HG02884 (cell line): ENCODE results near the gene THRB.
"Not testable (repeated sequence)": the region's sequence is repeated elsewhere in the genome, so short reads cannot be mapped to it uniquely, and the experiment has no call there.

Experiments used
- ATAC-seq: cut with Tn5 transposase; IDR thresholded peaks from one replicate; pipeline ENCODE4 v1.9.1; 2021; ENCODE audit warnings: mild to moderate bottlenecking, moderate library complexity; ENCODE audit not compliant: unreplicated experiment

THRB gene

DNA sequence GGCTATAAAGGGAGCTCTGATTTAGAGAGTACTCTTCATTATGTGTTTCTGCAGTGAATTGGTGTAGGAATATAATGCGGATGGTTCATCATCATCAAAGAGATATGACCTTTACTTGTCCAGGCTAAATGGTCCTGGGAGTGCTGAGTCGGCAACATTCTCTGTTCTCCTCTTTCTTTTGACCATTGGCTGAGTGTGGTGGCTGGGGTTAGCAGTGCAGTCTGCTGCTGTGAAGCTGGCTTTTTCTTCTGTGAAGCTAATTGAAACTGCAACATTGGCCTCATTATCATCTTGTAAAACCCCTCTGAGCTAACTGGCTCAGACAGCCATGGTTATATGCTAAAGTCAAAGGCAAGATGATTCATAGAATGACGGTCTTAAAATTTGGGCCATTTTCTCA, 83.8 kb downstream of the THRB start:
- ATAC-seq: no peak

- ATAC-seq: no peak
Measured at GRCh38 chr3:24407980-24408680, 86.5 kb downstream of the THRB start.

GRCh38 chr3:24406900-24407299, 87.8 kb downstream of the THRB start:
- no peak for ATAC-seq

- ATAC-seq: no peak
Measured at GRCh38 chr3:24405057-24405456, 89.6 kb downstream of the THRB start.

- no peak for ATAC-seq
Measured at GRCh38 chr3:24401811-24402185, 92.9 kb downstream of the THRB start.

DNA sequence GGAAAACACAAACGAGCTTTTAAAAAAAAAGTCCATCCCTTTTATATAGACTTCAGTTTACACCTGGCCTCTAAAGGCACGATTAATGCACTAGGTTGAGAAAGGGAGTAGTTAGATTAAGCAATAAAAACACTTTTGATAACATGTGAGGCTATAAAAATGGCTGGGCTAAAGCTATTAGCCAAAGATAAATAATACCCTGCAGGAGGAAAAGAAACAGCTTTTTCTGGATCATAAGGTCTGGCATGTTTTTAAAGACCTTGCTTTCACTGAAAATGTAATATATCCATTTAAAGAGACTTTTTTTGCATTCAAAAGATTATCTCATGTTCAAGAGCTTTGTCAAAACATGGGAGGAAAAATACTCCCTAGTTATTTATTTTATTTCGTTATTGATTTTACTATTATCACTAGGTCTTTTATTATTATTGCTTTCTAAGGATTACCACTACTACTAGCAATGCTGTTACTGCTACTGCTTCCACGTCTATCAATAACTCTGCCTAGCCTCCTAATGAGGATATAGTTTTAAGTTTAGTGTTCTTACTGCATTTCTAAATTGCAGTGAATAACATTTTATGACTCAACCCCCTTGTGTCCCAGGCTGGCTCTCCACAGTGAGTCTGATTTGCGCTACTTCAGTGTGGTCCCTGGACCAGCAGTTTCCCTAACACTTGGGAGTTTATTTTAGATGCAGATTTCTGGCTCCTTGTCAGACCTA, 93.4 kb downstream of the THRB start:
- ATAC-seq: no peak

DNA sequence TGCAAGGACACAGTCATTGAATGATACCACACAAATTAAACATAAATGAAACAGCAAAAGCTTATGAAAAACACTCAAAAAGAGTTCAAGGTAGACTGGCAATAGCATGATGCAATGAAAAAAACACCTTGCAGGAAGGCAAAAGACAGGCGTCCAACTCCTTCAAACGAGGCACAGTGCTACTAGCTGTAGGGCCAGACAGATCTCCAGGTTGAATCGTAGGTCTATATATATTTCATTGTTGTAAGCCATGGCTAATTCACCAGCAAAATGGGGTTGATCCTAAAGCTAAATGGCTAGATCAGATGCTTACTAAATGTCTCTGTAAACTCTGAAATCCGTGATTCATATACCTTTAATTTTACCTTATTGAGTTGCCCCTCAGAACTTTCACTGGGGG, 94.2 kb downstream of the THRB start:
- ATAC-seq: no peak

DNA sequence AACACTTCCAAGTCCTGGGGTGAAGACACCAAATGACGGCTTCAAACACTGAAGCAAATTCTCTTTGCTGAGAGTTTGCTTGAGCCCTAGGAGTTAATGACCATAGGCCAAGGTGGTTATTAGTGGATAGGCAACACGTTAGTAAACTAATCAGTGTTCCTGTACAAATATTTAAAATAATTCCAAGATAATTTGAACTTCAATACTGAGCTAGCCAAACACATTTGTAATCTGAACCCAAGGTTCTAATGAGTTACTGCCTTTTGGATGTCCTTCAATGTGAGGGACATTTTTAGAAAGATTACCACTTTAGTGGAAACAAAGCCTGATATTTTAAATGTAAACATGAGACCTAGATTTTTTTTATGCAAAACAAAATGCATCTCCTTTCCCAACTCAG, 94.6 kb downstream of the THRB start:
- ATAC-seq: no peak

DNA sequence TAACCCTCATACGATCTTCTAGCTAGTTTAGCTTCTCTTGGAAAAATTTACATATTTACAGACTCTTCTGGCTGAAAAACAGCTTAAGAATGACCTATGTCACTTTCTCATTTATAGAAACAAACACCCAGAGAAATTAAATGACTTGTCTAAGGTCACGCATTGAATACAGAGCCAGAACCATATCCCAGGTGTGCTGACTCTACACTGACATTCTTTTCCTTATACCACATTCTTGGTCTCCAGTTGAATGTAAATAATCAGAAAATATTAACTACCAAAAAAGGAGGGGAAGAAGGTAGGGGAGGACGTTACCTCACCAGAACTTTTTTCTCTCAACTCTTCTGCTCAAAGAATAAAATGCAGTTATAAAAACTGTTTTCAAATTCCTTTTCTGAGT, 95.0 kb downstream of the THRB start:
- no peak for ATAC-seq

DNA sequence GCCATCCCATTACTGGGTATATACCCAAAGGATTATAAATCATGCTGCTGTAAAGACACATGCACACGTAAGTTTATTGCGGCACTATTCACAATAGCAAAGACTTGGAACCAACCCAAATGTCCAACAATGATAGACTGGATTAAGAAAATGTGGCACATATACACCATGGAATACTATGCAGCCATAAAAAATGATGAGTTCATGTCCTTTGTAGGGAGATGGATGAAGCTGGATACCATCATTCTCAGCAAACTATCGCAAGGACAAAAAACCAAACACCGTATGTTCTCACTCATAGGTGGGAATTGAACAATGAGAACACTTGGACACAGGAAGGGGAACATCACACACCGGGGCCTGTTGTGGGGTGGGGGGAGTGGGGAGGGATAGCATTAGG, 95.9 kb downstream of the THRB start:
- not testable (repeated sequence) for ATAC-seq

DNA sequence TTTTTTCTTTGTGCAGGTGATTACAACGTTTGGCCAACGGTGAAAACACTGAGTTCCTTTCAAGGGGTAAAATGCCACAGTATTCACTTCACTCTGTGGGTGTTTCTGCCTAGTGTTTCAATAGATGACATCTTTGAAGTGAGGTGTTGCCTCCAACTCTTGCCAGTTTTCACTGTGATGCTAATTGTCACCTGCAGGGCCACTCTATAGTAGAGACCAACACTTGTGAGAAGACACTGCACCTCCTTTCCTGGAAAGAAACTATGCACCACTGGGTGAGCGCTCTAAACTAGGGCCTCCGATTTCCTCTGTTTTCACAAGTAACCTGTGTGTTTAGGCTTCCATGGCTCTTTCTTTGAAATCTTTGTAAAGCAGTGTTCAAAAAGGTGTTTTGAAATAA, 98.3 kb downstream of the THRB start:
- ATAC-seq: no peak

DNA sequence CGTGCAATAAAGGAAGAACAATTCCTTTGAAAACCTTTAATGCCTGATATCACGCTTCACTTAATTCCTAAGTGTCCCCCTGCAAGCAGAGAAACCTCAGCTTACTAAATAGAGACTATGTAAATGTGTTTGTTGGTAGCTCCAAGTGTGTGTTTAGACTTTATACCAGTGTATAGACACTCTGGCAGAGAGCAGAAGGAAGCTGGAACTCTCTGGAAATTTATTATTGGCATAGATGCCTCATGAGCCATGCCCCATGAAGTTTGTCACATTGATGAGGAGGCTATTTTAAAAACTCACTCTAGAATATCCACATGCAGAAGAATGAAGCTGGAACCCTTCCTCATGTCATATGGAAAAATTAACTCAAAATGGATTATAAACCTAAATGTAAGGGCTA, 99.9 kb downstream of the THRB start:
- no peak for ATAC-seq

- no peak for ATAC-seq
Measured at GRCh38 chr3:24393316-24393715, 101.3 kb downstream of the THRB start.

- no peak for ATAC-seq
Measured at GRCh38 chr3:24390169-24391130, 104.2 kb downstream of the THRB start.

DNA sequence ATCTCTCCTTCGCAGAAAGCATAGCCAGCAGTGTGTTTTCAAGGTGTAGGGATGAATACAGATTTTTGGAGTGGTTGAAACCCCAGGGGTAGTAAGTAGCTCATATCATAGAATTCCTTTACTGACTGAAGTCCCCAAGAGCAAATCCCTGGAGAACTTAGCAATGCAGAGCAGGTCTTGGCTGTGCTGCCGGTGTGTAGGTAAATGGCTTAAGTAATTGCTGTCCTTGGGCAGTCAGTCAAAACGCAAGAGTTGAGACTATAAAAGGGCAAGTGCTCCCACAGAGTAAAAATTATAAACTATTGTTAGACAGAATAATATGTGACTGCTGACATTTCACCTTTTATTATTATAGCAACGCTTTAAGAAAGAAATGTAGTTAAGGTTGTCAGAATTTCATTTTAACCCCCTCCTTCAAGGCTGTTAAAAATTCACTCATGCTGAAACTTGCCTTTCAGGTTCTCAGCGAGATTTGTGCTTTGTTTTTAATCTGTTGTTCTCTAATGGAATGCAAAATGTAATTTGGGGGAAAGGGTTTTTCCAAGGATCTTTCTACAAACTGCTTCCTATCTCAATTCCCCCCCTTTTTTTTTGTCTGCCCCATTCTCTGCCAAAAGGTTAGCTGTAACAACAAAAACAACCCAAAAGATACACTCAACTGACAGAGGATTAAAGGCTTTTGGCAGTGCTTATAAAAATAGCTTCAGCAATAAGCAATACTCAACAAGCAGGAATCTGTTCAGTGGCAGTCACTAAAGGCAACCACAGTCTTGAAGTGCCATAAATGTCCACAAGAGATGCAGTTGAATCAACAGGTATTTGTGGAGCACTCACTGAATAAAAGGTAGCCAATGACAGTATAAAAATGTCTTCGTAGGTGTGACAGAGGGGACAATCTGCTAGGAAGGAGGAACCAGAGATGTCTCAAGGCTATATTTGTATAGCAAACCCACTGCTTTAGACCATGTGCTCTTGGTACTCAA, 105.3 kb downstream of the THRB start:
- ATAC-seq: no peak

GRCh38 chr3:24388611-24389010, 106.0 kb downstream of the THRB start:
- no peak for ATAC-seq

GRCh38 chr3:24388159-24388558, 106.5 kb downstream of the THRB start:
- no peak for ATAC-seq

GRCh38 chr3:24387493-24387892, 107.2 kb downstream of the THRB start:
- no peak for ATAC-seq

- no peak for ATAC-seq
Measured at GRCh38 chr3:24387000-24387399, 107.7 kb downstream of the THRB start.

GRCh38 chr3:24386458-24386857, 108.2 kb downstream of the THRB start:
- no peak for ATAC-seq
